GM18505 (cell line): ENCODE data around the gene DRC7.

Source experiments
- ATAC-seq: cut with Tn5 transposase; IDR thresholded peaks from one replicate; pipeline ENCODE4 v1.9.1; 2021; ENCODE audit not compliant: unreplicated experiment
- POLR2A ChIP-seq: IDR thresholded peaks from 4 replicates; pipeline ENCODE4 v1.6.1; 2011; ENCODE audit warnings: borderline replicate concordance; ENCODE audit not compliant: insufficient read depth, insufficient read length; ENCODE audit errors: extremely low read depth

DRC7 gene

GRCh38 chr16:57698812-57699405, 4.3 kb downstream of the DRC7 start:
- no peak for TF ChIP-seq POLR2A
- no peak for ATAC-seq

GRCh38 chr16:57699481-57699880, 4.9 kb downstream of the DRC7 start:
- no peak for TF ChIP-seq POLR2A
- no peak for ATAC-seq

- no peak for ATAC-seq
- no peak for TF ChIP-seq POLR2A
These were observed 5.3 kb downstream of the DRC7 start for GRCh38 chr16:57699899-57700298.

- no peak for TF ChIP-seq POLR2A
- no peak for ATAC-seq
These were observed 6.4 kb downstream of the DRC7 start for GRCh38 chr16:57700781-57701551.

- no peak for ATAC-seq
- no peak for TF ChIP-seq POLR2A
These were observed 7.3 kb downstream of the DRC7 start for GRCh38 chr16:57701759-57702371.

GRCh38 chr16:57703416-57704010, 8.9 kb downstream of the DRC7 start:
- no peak for ATAC-seq

GRCh38 chr16:57704011-57704904, 9.7 kb downstream of the DRC7 start:
- no peak for TF ChIP-seq POLR2A
- no peak for ATAC-seq

More at GRCh38 chr16:57703416-57704010, 8.9 kb downstream of the DRC7 start:
- TF ChIP-seq POLR2A: no peak

GRCh38 chr16:57704905-57705852, 10.6 kb downstream of the DRC7 start:
- no peak for ATAC-seq
- no peak for TF ChIP-seq POLR2A

GRCh38 chr16:57706717-57707116, 12.1 kb downstream of the DRC7 start:
- no peak for TF ChIP-seq POLR2A
- ATAC-seq: no peak

- no peak for TF ChIP-seq POLR2A
- ATAC-seq: no peak
These were observed 12.7 kb downstream of the DRC7 start for GRCh38 chr16:57707331-57707730.

GRCh38 chr16:57708168-57708567, 13.6 kb downstream of the DRC7 start:
- no peak for ATAC-seq

GRCh38 chr16:57709663-57710062, 15.1 kb downstream of the DRC7 start:
- ATAC-seq: no peak
- no peak for TF ChIP-seq POLR2A

More at GRCh38 chr16:57708168-57708567, 13.6 kb downstream of the DRC7 start:
- TF ChIP-seq POLR2A: no peak
